B cell (primary cell): ENCODE results near the gene TRMT6. TPM values are rescaled to one million over a fixed set of nuclear protein-coding genes. Genes with fewer than 3 reads are reported as not detected.

Experiments used
- ATAC-seq: fragments of 200-7000 bp; cut with Tn5 transposase; one replicate; pipeline ENCODE4 v1.10.0; 2021; ENCODE audit warnings: low read depth, mild to moderate bottlenecking, moderate number of reproducible peaks, moderate library complexity
- CTCF ChIA-PET: fragments of 350-600 bp; sonication (Branson Sonifier 250); formaldehyde crosslinking; loops from one replicate; lab custom pipeline; 2021; ENCODE audit warnings: antibody characterized with exemption, inconsistent platforms; lab: Charles Lee
- POLR2A ChIA-PET: fragments of 350-600 bp; sonication (Branson Sonifier 250); formaldehyde crosslinking; loops from one replicate; lab custom pipeline; 2021; ENCODE audit warnings: antibody characterized with exemption; lab: Charles Lee
- DNase-seq: peaks from one replicate; pipeline ENCODE4 v3.0.0; 2013
- H2AFZ ChIP-seq: 2 replicates; pipeline ENCODE4 v1.6.1; 2012; ENCODE audit warnings: mild to moderate bottlenecking, low read depth, low read length; ENCODE audit not compliant: insufficient read depth, poor library complexity, severe bottlenecking
- H3K27ac ChIP-seq, 2 donors: 1 replicate in 1 of 2; 2 replicates in 1 of 2; pipeline ENCODE4 v1.5.1; 2012 to 2013; ENCODE audit warnings: low read length in 2 of 2, mild to moderate bottlenecking in 2 of 2, moderate library complexity in 1 of 2
- H3K27me3 ChIP-seq, 4 experiments: fragments of 200-600 bp in 1 of 4; sonication (generic) in 1 of 4; replicated peaks in 1 of 4; 1 replicate in 2 of 4; 2 replicates in 2 of 4; pipeline versions ENCODE4 v1.6.1 to v1.7.0; 2013 to 2016; ENCODE audit warnings: low read length in 3 of 4, mild to moderate bottlenecking in 2 of 4, mixed read lengths in 1 of 4, moderate library complexity in 1 of 4; ENCODE audit not compliant: insufficient read depth in 4 of 4, control insufficient read depth in 3 of 4; ENCODE audit errors: control extremely low read depth in 1 of 4
- H3K36me3 ChIP-seq, 2 experiments: replicated peaks in 1 of 2; 1 replicate in 1 of 2; 2 replicates in 1 of 2; pipeline versions ENCODE4 v1.6.1 to v1.7.1; 2013; ENCODE audit warnings: low read length in 1 of 2; ENCODE audit not compliant: insufficient read depth in 2 of 2, control insufficient read depth in 1 of 2; ENCODE audit errors: control extremely low read depth in 1 of 2, extremely low read depth in 1 of 2
- H3K4me1 ChIP-seq, 2 donors: fragments of 200-600 bp in 1 of 2; sonication (generic) in 1 of 2; 1 replicate in 1 of 2; 2 replicates in 1 of 2; pipeline versions ENCODE4 v1.5.1 to v1.6.1; 2013 to 2017; ENCODE audit warnings: low read length in 2 of 2; ENCODE audit not compliant: control insufficient read depth in 2 of 2, insufficient read depth in 2 of 2
- H3K4me2 ChIP-seq: replicated peaks from 2 replicates; pipeline ENCODE3; 2012; ENCODE audit warnings: mild to moderate bottlenecking, low read depth, low read length; ENCODE audit not compliant: poor library complexity, severe bottlenecking
- H3K4me3 ChIP-seq, 5 experiments: fragments of 200-600 bp in 1 of 5; sonication (generic) in 1 of 5; 1 replicate in 3 of 5; 2 replicates in 2 of 5; pipeline versions ENCODE4 v1.5.1 to v1.7.0; 2011 to 2016; ENCODE audit warnings: low read length in 4 of 5, mild to moderate bottlenecking in 4 of 5, low read depth in 2 of 5, control low read depth in 1 of 5, moderate library complexity in 1 of 5; ENCODE audit not compliant: insufficient read depth in 1 of 5; ENCODE audit errors: control extremely low read depth in 1 of 5, extremely low read depth in 1 of 5
- H3K79me2 ChIP-seq: fragments of 200-600 bp; sonication (generic); one replicate; pipeline ENCODE4 v1.6.0; 2016; ENCODE audit warnings: low read length; ENCODE audit not compliant: control insufficient read depth, insufficient read depth
- H3K9ac ChIP-seq: fragments of 200-600 bp; sonication (generic); 2 replicates; pipeline ENCODE4 v1.6.1; 2017; ENCODE audit warnings: mild to moderate bottlenecking, low read length, moderate library complexity
- H3K9me3 ChIP-seq, 3 donors: one replicate each; pipeline versions ENCODE4 v1.6.1 to v1.7.1; 2013; ENCODE audit warnings: low read length in 2 of 3; ENCODE audit not compliant: control insufficient read depth in 2 of 3, insufficient read depth in 1 of 3; ENCODE audit errors: control extremely low read depth in 1 of 3
- H4K20me1 ChIP-seq: 2 replicates; pipeline ENCODE4 v1.6.0; 2012; ENCODE audit warnings: mild to moderate bottlenecking, low read length; ENCODE audit not compliant: insufficient read depth, control insufficient read depth, poor library complexity, severe bottlenecking
- H3K27ac Mint-ChIP-seq: one replicate; pipeline ENCODE4 v1.8.0; 2021; ENCODE audit warnings: mixed read lengths
- H3K27me3 Mint-ChIP-seq: one replicate; pipeline ENCODE4 v1.8.0; 2021; ENCODE audit warnings: mixed read lengths
- H3K4me1 Mint-ChIP-seq: one replicate; pipeline ENCODE4 v1.8.0; 2021; ENCODE audit warnings: mixed read lengths
- H3K4me3 Mint-ChIP-seq: one replicate; pipeline ENCODE4 v1.8.0; 2021; ENCODE audit warnings: mixed read lengths
- H3K9me3 Mint-ChIP-seq: one replicate; pipeline ENCODE4 v1.8.0; 2022; ENCODE audit warnings: mixed read lengths; ENCODE audit not compliant: insufficient read depth
- CTCF ChIP-seq: fragments of 200-600 bp; IDR thresholded peaks from one replicate; pipeline ENCODE4 v1.8.0; 2022; ENCODE audit warnings: antibody characterized with exemption, mild to moderate bottlenecking
- EZH2 ChIP-seq: IDR thresholded peaks from 2 replicates; pipeline ENCODE4 v1.6.1; 2012; ENCODE audit warnings: borderline replicate concordance, low read depth, mild to moderate bottlenecking, moderate library complexity, low read length; ENCODE audit not compliant: insufficient read depth, poor library complexity, severe bottlenecking
- WGBS: methylation state at CpG from one replicate; pipeline ENCODE4 v1.1.5; 2013; ENCODE audit warnings: missing lambda C conversion rate; ENCODE audit not compliant: insufficient coverage; 5-methylcytosine and 5-hydroxymethylcytosine counted together
- intact Hi-C: fragments of 100-400 bp; cut with micrococcal nuclease; formaldehyde crosslinking; loops from one replicate; pipeline ENCODE4 v1.10.0; 2022
- polyA plus RNA-seq: library from polyadenylated mRNA; depleted of rRNA; stranded (reverse); fragments of >200 nt; gene quantifications from 2 replicates; pipeline ENCODE4 v1.2.3, GENCODE V29; 2012
- total RNA-seq, 2 donors: library from RNA; stranded (reverse); fragments of 120-200 nt in 1 of 2; gene quantifications; 1 replicate in 1 of 2; 2 replicates in 1 of 2; pipeline versions ENCODE4 v1.2.3 to v1.2.4, GENCODE V29; 2013 to 2022

Gene TRMT6
- total and polyA plus RNA-seq, 2 donors (not counting 1 experiment from before 2014, with no cell fraction given): 5.7 to 18.2 TPM

DNA sequence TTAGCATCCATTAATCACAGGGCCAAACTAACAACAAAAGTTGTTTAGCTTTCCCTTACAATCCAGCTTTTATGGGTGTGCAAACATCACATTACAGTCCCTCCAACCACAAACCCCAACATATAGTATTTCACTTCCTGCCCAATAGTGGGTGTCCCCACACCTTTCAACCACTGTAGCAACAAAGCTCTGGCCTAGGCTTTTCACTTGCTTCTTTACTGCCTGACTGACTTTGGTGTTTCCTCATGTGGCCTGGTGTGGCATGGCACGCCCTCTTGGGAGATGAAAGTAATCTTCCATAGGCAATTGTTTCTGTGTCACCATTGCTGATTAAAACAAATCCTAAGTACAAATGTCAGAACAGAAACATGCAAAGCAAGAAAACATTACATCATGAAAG lies 46.4 kb upstream of the TRMT6 start:
- Mint-ChIP-seq H3K4me3 (no peak overlapping the region), H3K27ac (peak overlapping the region; percentile 66), H3K27me3 (no peaks in the 10 kb centered on the region), H3K4me1 (peaks cover 10% of the 10 kb centered on the region), H3K9me3 (no peaks in the 10 kb centered on the region)
- H2AFZ ChIP-seq: no peak overlapping the region
- intact Hi-C loops: no loop called here
- no peak overlapping the region for H3K4me3 ChIP-seq
- H3K27ac ChIP-seq: no peak overlapping the region
- peaks cover 0 to 7% of the 10 kb centered on the region in 2 experiments for H3K36me3 ChIP-seq
- no peaks in the 10 kb centered on the region for H3K79me2 ChIP-seq
- H3K4me1 ChIP-seq: peaks cover 4 to 10% of the 10 kb centered on the region in 2 donors
- ChIA-PET POLR2A (interaction anchor here (0.6 kb wide), 2 partner anchors 23 to 1920 kb away, joined by 4 to 10 read pairs; no protein-coding TSS in a partner anchor), CTCF (interaction anchor here (1.0 to 1.3 kb wide), 3 partner anchors 11 to 467 kb away, joined by 3 to 7 read pairs (median 3); no protein-coding TSS in a partner anchor)
- H3K4me2 ChIP-seq: peak overlapping the region; percentile 4
- WGBS: 0% methylated on average over 1 of the region's 1 CpG
- ATAC-seq (peak; percentile 75), DNase-seq (peak; percentile 52)
- TF ChIP-seq CTCF: no peak
- TF ChIP-seq EZH2: no peak
- H4K20me1 ChIP-seq: no peaks in the 10 kb centered on the region
- no peak overlapping the region for H3K9ac ChIP-seq
- H3K9me3 ChIP-seq: no peaks in the 10 kb centered on the region
- no peaks in the 10 kb centered on the region for H3K27me3 ChIP-seq

GRCh38 chr20:5991623-5992441 lies 41.5 kb upstream of the TRMT6 start:
- H3K9me3 Mint-ChIP-seq: no peaks in the 10 kb centered on the region
- peaks cover 3% of the 10 kb centered on the region for H3K4me1 Mint-ChIP-seq
- ChIA-PET POLR2A (no interaction called here), CTCF (interaction anchor here (0.7 kb wide), 1 partner anchor 263 kb away, joined by 3 read pairs; no protein-coding TSS in a partner anchor)
- Histone ChIP-seq H2AFZ (no peak overlapping the region), H3K4me1 (peaks cover 3% of the 10 kb centered on the region in 2 donors), H3K9ac (no peak overlapping the region), H3K4me2 (no peak overlapping the region), H3K9me3 (no peaks in the 10 kb centered on the region), H3K27me3 (no peaks in the 10 kb centered on the region), H3K36me3 (peaks cover 3 to 17% of the 10 kb centered on the region in 2 experiments), H3K79me2 (no peaks in the 10 kb centered on the region), H4K20me1 (no peaks in the 10 kb centered on the region), H3K27ac (no peak overlapping the region), H3K4me3 (no peak overlapping the region)
- WGBS: no CpG with 5 or more reads among the region's 2 CpGs
- no peak for TF ChIP-seq EZH2
- TF ChIP-seq CTCF: no peak
- no peak overlapping the region for H3K4me3 Mint-ChIP-seq
- H3K27ac Mint-ChIP-seq: no peak overlapping the region
- H3K27me3 Mint-ChIP-seq: no peaks in the 10 kb centered on the region
- DNase-seq: no peak
- no peak for ATAC-seq
- intact Hi-C loops: no loop called here
